Vagina (tissue), 2 donors: ENCODE measurements around the gene RBM19.

Source experiments
- POLR2A ChIP-seq, 2 donors: fragments of 450-650 bp; IDR thresholded peaks; one replicate each; pipeline ENCODE4 v1.6.1; 2017; ENCODE audit warnings: antibody characterized with exemption in 2 of 2, mild to moderate bottlenecking in 2 of 2, moderate library complexity in 2 of 2
- TF ChIP-seq, protein P1 (sequence below), 3 experiments: fragments of 450-650 bp in 2 of 3; fragments of 200-600 bp in 1 of 3; sonication (generic) in 1 of 3; IDR thresholded peaks; one replicate each; pipeline ENCODE4 v1.5.1; 2017 to 2019; ENCODE audit warnings: antibody characterized with exemption in 3 of 3, mild to moderate bottlenecking in 2 of 3, moderate library complexity in 2 of 3

GRCh38 chr12:113899561-113900471 lies 66.3 kb downstream of the RBM19 start:
- TF ChIP-seq, protein P1, sequence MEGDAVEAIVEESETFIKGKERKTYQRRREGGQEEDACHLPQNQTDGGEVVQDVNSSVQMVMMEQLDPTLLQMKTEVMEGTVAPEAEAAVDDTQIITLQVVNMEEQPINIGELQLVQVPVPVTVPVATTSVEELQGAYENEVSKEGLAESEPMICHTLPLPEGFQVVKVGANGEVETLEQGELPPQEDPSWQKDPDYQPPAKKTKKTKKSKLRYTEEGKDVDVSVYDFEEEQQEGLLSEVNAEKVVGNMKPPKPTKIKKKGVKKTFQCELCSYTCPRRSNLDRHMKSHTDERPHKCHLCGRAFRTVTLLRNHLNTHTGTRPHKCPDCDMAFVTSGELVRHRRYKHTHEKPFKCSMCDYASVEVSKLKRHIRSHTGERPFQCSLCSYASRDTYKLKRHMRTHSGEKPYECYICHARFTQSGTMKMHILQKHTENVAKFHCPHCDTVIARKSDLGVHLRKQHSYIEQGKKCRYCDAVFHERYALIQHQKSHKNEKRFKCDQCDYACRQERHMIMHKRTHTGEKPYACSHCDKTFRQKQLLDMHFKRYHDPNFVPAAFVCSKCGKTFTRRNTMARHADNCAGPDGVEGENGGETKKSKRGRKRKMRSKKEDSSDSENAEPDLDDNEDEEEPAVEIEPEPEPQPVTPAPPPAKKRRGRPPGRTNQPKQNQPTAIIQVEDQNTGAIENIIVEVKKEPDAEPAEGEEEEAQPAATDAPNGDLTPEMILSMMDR (IDR thresholded peaks at IDR 0.05): no peak
- no peak for TF ChIP-seq POLR2A (IDR thresholded peaks at IDR 0.05)
